Memory B cell (primary cell): ENCODE measurements around the gene MIS18A.
A peak's percentile ranks its signal among the peaks of the same experiment; 100 is the strongest.

Experiments used
- ATAC-seq: fragments of 150-1000 bp; cut with Tn5 transposase; 2 replicates; pipeline ENCODE4 v1.10.0; 2021; ENCODE audit warnings: low read depth, mild to moderate bottlenecking, moderate library complexity
- DNase-seq, 2 donors: peaks; one replicate each; pipeline ENCODE4 v3.0.0; 2022; ENCODE audit warnings: low spot score in 2 of 2
- H3K27ac Mint-ChIP-seq: one replicate; pipeline ENCODE4 v1.8.0; 2022; ENCODE audit warnings: mild to moderate bottlenecking, moderate library complexity, mixed read lengths
- H3K27me3 Mint-ChIP-seq: one replicate; pipeline ENCODE4 v1.8.0; 2022; ENCODE audit warnings: mixed read lengths
- H3K36me3 Mint-ChIP-seq: one replicate; pipeline ENCODE4 v1.8.0; 2022; ENCODE audit warnings: mild to moderate bottlenecking, mixed read lengths
- H3K4me1 Mint-ChIP-seq: one replicate; pipeline ENCODE4 v1.8.0; 2022; ENCODE audit warnings: mixed read lengths
- H3K4me3 Mint-ChIP-seq: one replicate; pipeline ENCODE4 v1.8.0; 2022; ENCODE audit warnings: mild to moderate bottlenecking, moderate library complexity, mixed read lengths
- H3K9me3 Mint-ChIP-seq: one replicate; pipeline ENCODE4 v1.8.0; 2022; ENCODE audit warnings: mixed read lengths

MIS18A gene, protein sequence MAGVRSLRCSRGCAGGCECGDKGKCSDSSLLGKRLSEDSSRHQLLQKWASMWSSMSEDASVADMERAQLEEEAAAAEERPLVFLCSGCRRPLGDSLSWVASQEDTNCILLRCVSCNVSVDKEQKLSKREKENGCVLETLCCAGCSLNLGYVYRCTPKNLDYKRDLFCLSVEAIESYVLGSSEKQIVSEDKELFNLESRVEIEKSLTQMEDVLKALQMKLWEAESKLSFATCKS

DNA sequence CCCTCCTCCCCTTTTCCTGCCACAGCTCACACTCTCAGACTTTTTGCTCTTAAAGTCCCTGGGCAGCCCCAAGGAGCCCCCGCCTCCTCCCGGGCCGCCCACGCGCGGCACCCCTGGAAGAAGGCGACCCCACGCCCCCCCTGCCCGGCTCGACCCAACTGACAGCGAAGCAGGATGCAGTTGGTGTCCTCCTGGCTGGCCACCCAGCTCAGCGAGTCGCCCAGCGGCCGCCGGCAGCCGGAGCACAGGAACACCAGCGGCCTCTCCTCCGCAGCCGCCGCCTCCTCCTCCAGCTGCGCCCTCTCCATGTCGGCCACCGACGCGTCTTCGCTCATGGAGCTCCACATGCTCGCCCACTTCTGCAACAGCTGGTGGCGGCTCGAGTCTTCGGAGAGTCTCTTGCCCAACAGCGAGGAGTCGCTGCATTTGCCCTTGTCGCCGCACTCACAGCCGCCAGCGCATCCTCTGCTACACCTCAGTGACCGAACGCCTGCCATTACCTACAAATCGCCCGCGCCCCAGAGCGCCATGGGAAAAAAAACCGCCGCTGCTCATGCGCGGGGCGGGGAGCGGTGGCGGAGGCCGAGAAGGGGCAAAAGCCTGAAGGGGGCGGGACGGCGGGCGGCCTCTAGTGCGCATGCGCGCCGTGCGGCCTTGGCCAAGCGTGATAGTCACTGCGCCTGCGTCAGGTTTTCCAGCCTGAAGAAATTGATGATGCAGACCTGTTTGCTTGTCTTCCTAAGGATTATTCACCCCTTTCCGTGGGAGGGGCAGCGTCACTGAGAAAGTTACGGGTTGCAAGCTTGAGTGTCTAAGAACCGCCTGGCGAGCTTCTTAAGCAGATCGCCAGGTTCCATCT lies at the start of gene MIS18A:
TSS of gene MIS18A (minus strand) at position 532 of the 859 bp plus-strand sequence. CDS start at position 497, 35 bp downstream.
- no peaks in the 10 kb centered on the region for H3K9me3 Mint-ChIP-seq
- H3K4me1 Mint-ChIP-seq, result peaks cover 20% of the 10 kb centered on the region

DNA sequence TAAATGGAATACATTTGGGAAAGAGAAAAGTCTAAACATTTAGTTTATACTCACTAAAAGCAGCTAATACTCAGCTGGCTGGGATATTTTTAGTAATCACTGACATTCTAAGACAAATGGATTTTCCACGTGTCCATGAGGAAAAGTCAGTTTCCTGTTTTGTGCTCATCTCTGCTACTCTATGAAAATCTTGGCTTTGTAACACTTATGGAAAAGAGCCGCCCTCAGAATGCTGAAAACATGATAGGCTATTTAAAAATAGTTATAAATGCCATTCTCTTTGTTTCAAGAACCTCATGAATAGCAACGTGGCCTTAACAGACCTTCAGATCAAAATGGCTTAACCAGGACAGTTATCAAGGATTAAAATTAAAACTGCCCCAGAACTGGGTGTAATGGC lies 49.7 kb upstream of the MIS18A start:
- no peak overlapping the region for H3K4me3 Mint-ChIP-seq
- ATAC-seq, result no peak
- peaks cover 1% of the 10 kb centered on the region for H3K9me3 Mint-ChIP-seq
- no peaks in the 10 kb centered on the region for H3K4me1 Mint-ChIP-seq
- no peaks in the 10 kb centered on the region for H3K27me3 Mint-ChIP-seq
- no peak overlapping the region for H3K27ac Mint-ChIP-seq
- peaks cover 59% of the 10 kb centered on the region for H3K36me3 Mint-ChIP-seq
- DNase-seq, result no peak

More for the DNA sequence above, at the start of gene MIS18A:
- ATAC-seq, result peak; percentile 97
- no peaks in the 10 kb centered on the region for H3K27me3 Mint-ChIP-seq
- peak; percentile 96 to 97 for DNase-seq
- H3K36me3 Mint-ChIP-seq, result peaks cover 9% of the 10 kb centered on the region
- H3K27ac Mint-ChIP-seq, result peak within 1 kb of the TSS; percentile 94
- H3K4me3 Mint-ChIP-seq, result peak within 1 kb of the TSS; percentile 100

DNA sequence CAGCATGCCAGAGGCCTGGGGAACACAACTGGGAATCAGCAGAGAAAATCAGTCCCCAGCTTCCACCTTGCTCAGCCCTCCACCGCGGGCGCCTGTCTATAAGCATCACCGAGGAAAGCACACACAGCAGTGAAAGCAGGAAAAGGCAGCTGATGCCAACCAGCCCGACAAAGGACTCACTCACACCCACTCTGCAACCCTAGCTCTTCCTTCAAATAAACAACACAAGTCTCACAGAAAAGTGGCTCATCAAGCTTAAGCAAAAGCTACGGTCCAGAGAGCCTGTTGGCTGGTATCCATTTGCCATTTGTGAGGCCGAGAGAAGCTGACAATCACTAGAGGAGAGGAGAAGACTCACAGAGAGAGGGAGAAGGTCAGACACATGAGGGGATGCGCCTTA lies 46.9 kb upstream of the MIS18A start:
- Mint-ChIP-seq H3K36me3 (peaks cover 48% of the 10 kb centered on the region), H3K27me3 (no peaks in the 10 kb centered on the region), H3K4me1 (no peaks in the 10 kb centered on the region), H3K9me3 (no peaks in the 10 kb centered on the region), H3K4me3 (no peak overlapping the region), H3K27ac (peak overlapping the region; percentile 28)
- DNase-seq, result no peak
- ATAC-seq, result no peak

DNA sequence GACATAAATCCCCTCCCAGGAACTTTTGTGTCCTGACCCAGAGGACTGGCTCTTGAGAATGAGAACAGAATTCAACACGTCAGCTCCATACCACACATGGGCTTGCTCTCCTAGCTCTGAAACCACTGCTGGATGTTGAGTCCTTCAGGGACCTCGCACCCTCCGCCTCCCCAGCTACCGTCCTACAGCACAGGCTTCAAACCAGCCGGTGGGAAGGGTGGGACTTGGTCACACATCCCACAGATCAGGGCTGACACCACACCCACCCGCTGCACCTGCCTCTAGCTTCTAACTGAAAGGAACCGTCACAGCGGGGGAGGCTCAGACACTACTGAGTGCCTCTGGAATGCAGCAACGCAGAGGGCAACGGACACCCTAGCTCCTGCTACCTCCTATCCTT lies 43.8 kb upstream of the MIS18A start:
- H3K4me1 Mint-ChIP-seq, result no peaks in the 10 kb centered on the region
- no peak overlapping the region for H3K4me3 Mint-ChIP-seq
- ATAC-seq (no peak), DNase-seq (no peak)
- H3K36me3 Mint-ChIP-seq, result peaks cover 46% of the 10 kb centered on the region
- H3K27me3 Mint-ChIP-seq, result no peaks in the 10 kb centered on the region
- H3K9me3 Mint-ChIP-seq, result no peaks in the 10 kb centered on the region
- H3K27ac Mint-ChIP-seq, result no peak overlapping the region

DNA sequence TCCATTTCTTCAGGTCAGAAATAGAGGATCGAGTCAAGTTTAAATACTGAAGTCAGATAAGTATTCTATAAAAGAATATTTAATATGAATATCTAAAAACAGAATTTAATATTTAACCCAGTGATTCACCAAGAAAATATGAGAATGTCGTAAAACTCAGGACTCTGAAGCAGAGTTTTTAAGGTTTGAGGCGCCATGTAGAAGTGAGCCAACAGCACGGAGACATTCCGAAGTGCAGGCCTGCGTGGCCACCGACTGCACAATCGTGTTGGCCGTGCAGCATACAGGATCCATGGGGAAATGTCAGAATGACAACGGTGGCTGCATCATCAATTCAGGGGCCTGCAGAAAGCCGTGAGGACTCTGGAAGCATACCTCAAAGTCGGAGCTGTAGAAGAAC lies 43.3 kb upstream of the MIS18A start:
- Mint-ChIP-seq H3K27ac (no peak overlapping the region), H3K4me3 (no peak overlapping the region), H3K4me1 (no peaks in the 10 kb centered on the region), H3K9me3 (no peaks in the 10 kb centered on the region), H3K36me3 (peaks cover 48% of the 10 kb centered on the region), H3K27me3 (no peaks in the 10 kb centered on the region)
- ATAC-seq, result no peak
- no peak for DNase-seq

DNA sequence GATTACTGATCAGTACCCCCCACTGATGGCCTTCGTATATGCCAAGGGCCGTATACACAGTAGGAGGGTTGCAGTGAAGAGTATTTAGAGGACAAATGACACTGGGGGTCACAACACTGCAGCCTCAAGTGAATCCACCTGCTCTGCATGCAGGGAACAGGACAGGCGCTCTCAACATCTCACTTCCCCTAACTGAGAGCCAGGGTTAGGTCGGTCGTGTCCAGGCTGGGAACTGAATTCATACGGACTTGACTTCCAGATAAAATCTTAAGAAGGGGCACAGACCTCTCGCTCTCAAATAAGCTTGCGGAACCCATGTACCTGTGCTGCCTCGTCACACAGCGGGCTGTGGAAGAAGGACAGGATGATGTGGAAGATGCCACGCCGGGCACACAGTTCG lies 42.6 kb upstream of the MIS18A start:
- no peak overlapping the region for H3K27ac Mint-ChIP-seq

DNA sequence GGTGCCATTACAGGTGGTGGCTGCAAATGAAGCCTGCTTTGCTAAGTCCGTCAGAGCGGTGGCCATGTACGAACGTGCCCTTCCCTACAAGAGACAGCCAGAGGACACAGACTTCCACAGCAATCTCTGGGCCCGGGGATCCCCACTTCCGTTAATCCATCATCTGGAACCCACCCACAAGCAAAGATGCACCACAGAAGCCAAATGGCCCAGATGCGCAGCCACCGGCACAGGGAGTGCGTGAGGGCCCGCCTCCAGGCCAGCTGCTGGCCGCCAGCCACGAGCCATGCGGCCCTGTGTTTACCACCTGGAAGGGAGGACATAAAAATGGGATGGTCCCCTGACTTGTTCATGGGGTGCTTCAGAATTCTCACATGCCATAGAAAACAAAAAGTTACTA lies 41.9 kb upstream of the MIS18A start:
- DNase-seq (no peak), ATAC-seq (no peak)
- H3K27me3 Mint-ChIP-seq, result no peaks in the 10 kb centered on the region
- no peaks in the 10 kb centered on the region for H3K9me3 Mint-ChIP-seq
- H3K4me1 Mint-ChIP-seq, result no peaks in the 10 kb centered on the region
- H3K36me3 Mint-ChIP-seq, result peaks cover 40% of the 10 kb centered on the region
- no peak overlapping the region for H3K27ac Mint-ChIP-seq
- H3K4me3 Mint-ChIP-seq, result no peak overlapping the region

More for the DNA sequence above, 42.6 kb upstream of the MIS18A start:
- Mint-ChIP-seq H3K4me1 (no peaks in the 10 kb centered on the region), H3K9me3 (no peaks in the 10 kb centered on the region), H3K27me3 (no peaks in the 10 kb centered on the region), H3K4me3 (no peak overlapping the region), H3K36me3 (peaks cover 43% of the 10 kb centered on the region)
- ATAC-seq (no peak), DNase-seq (no peak)

DNA sequence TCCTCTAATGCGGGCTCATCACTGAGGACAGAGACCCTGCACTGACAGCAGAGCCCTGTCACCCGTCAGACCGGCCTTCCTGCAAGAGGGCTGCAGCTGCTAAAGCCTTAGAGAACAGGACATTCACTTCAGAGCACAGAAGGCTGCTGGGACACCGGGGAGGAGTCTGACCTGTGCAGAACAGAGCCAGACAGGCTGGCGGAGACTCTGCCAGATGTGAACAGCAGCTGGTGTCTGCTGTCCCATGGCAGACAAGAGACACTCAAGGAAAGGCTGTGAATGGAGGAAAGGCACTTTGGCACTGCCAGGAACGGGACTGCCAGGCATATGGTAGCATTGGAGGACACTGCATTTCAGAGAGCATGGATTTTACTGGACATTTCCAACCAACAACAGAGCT lies 41.2 kb upstream of the MIS18A start:
- H3K27ac Mint-ChIP-seq, result no peak overlapping the region
- no peak overlapping the region for H3K4me3 Mint-ChIP-seq
- peaks cover 36% of the 10 kb centered on the region for H3K36me3 Mint-ChIP-seq
- no peaks in the 10 kb centered on the region for H3K4me1 Mint-ChIP-seq
- ATAC-seq (no peak), DNase-seq (no peak)
- no peaks in the 10 kb centered on the region for H3K27me3 Mint-ChIP-seq
- no peaks in the 10 kb centered on the region for H3K9me3 Mint-ChIP-seq

DNA sequence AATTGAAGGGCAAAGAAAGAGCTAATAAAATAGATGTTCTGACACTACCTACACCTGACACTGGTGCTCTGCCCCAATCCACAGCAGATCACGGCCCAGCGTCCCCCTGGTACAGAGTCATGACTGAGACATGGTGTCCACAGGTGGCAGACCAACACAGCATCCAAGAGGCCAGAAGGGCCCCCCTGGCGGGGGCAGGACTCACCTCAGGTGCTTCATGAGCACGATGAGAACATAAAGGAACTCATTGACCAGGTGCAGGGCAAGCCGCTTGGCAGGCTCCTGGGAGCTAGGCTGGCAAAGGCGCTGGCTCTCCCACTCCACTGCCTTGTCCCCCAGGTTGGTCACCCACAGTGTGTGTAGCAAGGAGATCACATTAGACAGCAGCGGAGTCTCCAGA lies 40.2 kb upstream of the MIS18A start:
- Mint-ChIP-seq H3K36me3 (peaks cover 30% of the 10 kb centered on the region), H3K27ac (no peak overlapping the region), H3K27me3 (no peaks in the 10 kb centered on the region), H3K4me1 (no peaks in the 10 kb centered on the region), H3K4me3 (no peak overlapping the region), H3K9me3 (no peaks in the 10 kb centered on the region)
- no peak for ATAC-seq
- no peak for DNase-seq

DNA sequence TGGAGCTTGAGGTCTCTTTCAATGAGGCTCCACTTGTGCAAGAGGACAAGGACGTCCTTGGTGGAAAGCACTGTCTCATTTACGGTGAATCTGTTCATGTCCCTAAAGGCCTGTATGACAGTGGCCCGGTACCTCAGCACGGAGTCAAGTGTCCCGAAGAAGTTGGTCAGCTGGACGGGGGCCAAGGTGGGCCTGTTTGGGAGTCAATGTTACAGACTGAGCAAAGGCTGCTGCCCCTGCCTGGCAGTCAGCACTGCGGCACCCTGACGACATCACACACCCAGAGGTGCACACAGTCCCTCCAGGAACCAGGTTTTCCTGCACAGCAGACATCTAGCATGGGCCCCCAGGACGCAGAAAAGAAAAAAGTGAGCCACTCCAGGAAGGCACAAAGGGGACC lies 38.9 kb upstream of the MIS18A start:
- H3K36me3 Mint-ChIP-seq, result peaks cover 31% of the 10 kb centered on the region
- ATAC-seq, result no peak

DNA sequence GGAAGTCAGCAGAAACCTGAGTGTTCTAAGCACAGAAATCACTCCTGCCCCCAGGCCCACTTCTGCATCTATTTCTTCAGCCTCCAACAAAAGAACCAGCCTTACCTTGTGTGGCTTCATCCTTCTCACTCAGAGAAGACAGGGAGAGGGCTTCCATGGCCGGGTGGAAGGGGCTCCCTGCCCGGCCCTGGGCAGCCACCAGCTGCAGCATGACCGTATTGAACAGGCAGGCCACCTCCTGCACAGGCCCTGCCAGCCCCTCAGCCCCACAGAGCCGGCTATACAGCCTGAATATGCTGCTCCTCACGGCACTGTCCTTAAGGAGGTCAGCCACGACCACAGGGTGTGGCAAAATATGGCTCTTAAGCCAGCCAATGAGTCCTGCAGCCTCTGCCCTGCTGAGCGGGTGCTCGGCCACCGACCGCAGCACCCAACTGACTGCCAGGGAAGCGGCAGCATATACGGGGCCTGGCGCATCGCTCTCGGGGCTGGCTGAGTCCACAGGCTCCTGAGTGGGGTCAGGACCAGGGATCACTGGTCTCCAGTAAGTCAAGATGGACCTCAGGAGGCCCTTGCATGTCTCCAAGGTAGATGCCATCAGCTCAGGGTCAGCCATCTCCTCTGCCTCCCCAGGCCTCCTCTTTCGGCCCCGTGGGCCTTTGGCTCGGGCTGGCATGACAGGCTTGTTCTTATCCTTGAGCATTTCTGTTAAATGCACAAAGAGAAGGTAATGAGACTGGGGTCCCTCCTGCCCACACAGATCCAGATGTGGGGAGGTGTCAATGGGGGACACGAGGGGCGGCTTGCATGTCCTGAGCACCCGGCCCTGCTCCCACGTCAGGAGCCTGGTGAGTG lies 37.7 kb upstream of the MIS18A start:
- Mint-ChIP-seq H3K4me3 (no peak overlapping the region), H3K27ac (no peak overlapping the region), H3K27me3 (no peaks in the 10 kb centered on the region), H3K36me3 (peaks cover 28% of the 10 kb centered on the region), H3K4me1 (no peaks in the 10 kb centered on the region), H3K9me3 (no peaks in the 10 kb centered on the region)
- ATAC-seq, result no peak
- no peak for DNase-seq

More for the DNA sequence above, 38.9 kb upstream of the MIS18A start:
- Mint-ChIP-seq H3K4me1 (no peaks in the 10 kb centered on the region), H3K4me3 (no peak overlapping the region), H3K27me3 (no peaks in the 10 kb centered on the region), H3K9me3 (no peaks in the 10 kb centered on the region), H3K27ac (no peak overlapping the region)
- DNase-seq, result no peak

DNA sequence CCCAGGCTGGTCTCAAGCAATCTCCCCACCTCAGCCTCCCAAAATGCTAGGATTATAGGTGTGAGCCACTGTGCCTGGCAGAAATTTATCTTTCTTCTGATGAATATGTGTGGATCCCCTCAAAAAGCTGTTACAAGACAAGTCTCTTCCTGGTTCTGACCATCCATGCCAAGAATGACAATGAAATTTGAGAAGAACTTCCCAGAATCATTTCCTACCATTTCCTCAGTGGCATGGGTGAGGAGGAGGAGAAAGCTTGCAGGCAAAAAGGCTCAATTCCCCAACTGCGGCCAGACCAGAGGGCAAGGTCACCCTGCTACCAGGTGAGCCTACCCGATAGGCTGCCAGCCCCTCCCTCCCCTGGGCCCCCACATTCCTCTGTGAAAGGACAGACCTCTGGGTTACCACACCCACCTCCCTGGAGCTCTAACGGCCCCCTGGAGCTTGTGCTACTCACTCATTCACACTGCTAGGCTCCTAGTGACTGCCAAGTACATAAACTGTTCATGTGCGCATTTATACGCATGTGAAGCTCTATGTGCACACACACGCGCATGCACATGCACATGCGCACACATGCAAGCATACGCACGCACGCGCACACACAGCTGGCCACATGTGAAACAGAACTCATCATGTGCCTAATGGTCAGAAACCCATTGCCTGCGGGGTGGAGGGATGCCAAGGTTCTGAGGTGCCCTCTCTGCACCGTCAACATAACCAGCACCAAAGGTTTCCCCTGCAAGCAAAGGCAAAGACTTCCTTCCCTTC lies 36.8 kb upstream of the MIS18A start:
- Mint-ChIP-seq H3K27me3 (no peaks in the 10 kb centered on the region), H3K9me3 (no peaks in the 10 kb centered on the region), H3K27ac (no peak overlapping the region), H3K4me3 (no peak overlapping the region), H3K4me1 (no peaks in the 10 kb centered on the region), H3K36me3 (peaks cover 25% of the 10 kb centered on the region)
- ATAC-seq (no peak), DNase-seq (no peak)

DNA sequence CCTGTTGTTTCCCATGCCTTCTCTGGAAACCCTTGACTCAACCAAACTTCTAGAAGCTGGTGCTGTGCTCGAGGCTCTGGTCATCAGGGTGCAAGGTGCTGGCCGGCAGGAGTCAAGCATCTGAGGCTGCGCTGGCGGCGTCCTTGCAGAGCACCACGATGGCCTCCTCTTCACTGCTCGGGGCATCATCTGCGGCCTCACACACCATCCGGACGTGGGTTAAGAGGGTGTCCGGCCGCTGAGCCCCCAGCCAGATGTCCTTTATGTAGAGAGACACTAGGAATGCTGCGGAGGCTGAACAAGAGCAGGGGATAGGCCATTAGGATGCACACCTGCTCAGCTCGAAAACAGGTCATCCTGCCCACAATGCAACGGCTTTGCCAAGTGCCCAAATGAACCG lies 36.0 kb upstream of the MIS18A start:
- ATAC-seq (no peak), DNase-seq (no peak)
- H3K36me3 Mint-ChIP-seq, result peaks cover 25% of the 10 kb centered on the region
- H3K4me3 Mint-ChIP-seq, result no peak overlapping the region
- no peak overlapping the region for H3K27ac Mint-ChIP-seq
- H3K9me3 Mint-ChIP-seq, result no peaks in the 10 kb centered on the region
- no peaks in the 10 kb centered on the region for H3K4me1 Mint-ChIP-seq
- no peaks in the 10 kb centered on the region for H3K27me3 Mint-ChIP-seq
